WERI-Rb-1 (cell line): ENCODE results near the gene PDAP1.

Experiments
- DNase-seq: peaks from one replicate; pipeline ENCODE4 v3.0.0-alpha.2; 2020
- H3K27ac ChIP-seq: fragments of 250-450 bp; sonication (Bioruptor Pico); 2 replicates; pipeline ENCODE4 v1.5.1; 2020; ENCODE audit warnings: mild to moderate bottlenecking, moderate library complexity
- H3K27me3 ChIP-seq: fragments of 250-450 bp; sonication (Bioruptor Pico); 2 replicates; pipeline ENCODE4 v1.5.1; 2021; ENCODE audit warnings: mild to moderate bottlenecking, low read depth, moderate library complexity; ENCODE audit not compliant: insufficient read depth, severe bottlenecking
- H3K36me3 ChIP-seq: fragments of 250-450 bp; sonication (Bioruptor Pico); 2 replicates; pipeline ENCODE4 v1.5.1; 2020; ENCODE audit warnings: mild to moderate bottlenecking, moderate library complexity
- H3K4me3 ChIP-seq: 2 replicates; pipeline ENCODE4 v1.5.1; 2011; ENCODE audit warnings: low read depth, mild to moderate bottlenecking, control low read depth, low read length
- H3K9me3 ChIP-seq: fragments of 250-450 bp; sonication (Bioruptor Pico); 2 replicates; pipeline ENCODE4 v1.5.1; 2021; ENCODE audit warnings: mild to moderate bottlenecking, moderate library complexity; ENCODE audit not compliant: severe bottlenecking
- TF ChIP-seq, protein P1 (sequence below): IDR thresholded peaks from 2 replicates; pipeline ENCODE4 v1.5.1; 2011; ENCODE audit warnings: low read depth, mild to moderate bottlenecking, control low read depth, inconsistent platforms, low read length

The PDAP1 gene

DNA sequence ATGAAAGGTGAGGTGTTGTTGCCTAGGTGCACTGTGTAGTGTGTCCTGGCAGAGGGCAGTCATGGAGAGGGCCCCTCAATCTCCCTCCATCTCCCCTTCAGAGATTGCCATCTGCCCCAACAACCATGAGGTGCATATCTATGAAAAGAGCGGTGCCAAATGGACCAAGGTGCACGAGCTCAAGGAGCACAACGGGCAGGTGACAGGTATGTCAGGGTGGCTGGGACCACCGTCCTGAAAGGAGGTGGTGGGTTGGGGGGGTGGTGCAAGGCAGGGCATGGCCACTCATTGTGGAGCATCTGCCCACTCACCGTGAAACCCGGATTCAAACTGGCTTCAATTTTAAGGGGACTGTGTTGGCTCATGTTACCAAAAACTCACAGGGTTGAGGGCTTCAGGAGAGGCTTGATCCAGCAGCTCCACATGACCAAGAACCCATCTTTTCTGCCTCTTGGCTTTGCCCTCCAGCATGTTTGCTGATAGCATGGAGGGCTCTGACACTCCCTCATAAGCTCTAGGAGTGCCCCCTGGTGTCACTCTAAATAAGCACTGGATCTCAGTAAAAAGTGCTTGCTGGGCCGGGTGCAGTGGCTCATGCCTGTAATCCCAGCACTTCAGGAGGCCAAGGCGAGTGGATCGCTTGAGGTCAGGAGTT lies 21.7 kb downstream of the PDAP1 start:
- peak; percentile 31 for DNase-seq
- H3K4me3 ChIP-seq = no peak overlapping the region
- H3K27ac ChIP-seq = no peak overlapping the region
- H3K36me3 ChIP-seq = peaks cover 7% of the 10 kb centered on the region; the same call in 1 of the 2 replicates
- H3K27me3 ChIP-seq = no peaks in the 10 kb centered on the region
- no peaks in the 10 kb centered on the region for H3K9me3 ChIP-seq
- TF ChIP-seq, protein P1, sequence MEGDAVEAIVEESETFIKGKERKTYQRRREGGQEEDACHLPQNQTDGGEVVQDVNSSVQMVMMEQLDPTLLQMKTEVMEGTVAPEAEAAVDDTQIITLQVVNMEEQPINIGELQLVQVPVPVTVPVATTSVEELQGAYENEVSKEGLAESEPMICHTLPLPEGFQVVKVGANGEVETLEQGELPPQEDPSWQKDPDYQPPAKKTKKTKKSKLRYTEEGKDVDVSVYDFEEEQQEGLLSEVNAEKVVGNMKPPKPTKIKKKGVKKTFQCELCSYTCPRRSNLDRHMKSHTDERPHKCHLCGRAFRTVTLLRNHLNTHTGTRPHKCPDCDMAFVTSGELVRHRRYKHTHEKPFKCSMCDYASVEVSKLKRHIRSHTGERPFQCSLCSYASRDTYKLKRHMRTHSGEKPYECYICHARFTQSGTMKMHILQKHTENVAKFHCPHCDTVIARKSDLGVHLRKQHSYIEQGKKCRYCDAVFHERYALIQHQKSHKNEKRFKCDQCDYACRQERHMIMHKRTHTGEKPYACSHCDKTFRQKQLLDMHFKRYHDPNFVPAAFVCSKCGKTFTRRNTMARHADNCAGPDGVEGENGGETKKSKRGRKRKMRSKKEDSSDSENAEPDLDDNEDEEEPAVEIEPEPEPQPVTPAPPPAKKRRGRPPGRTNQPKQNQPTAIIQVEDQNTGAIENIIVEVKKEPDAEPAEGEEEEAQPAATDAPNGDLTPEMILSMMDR = peak; percentile 54

DNA sequence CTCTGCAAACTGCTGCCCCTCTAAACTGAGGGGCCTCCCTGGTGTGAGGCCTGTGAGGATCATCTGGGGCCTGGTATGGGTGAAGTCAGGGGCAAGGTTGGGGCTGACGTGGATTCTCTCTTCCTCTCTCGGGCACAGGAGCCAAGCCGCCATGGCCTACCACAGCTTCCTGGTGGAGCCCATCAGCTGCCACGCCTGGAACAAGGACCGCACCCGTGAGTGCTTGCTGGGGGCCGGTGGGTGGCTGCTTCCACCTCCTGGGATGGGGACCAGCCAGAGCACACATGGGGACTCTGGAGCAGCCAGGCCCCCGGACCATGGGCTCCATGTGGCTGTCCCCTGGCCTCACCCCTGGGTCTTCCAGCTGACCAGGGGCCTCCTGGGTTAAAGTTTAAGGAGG lies 22.8 kb downstream of the PDAP1 start:
- no peak for DNase-seq
- Histone ChIP-seq H3K27ac (no peak overlapping the region), H3K36me3 (peaks cover 7% of the 10 kb centered on the region; the same call in 1 of the 2 replicates), H3K9me3 (no peaks in the 10 kb centered on the region), H3K4me3 (no peak overlapping the region), H3K27me3 (no peaks in the 10 kb centered on the region)
- TF ChIP-seq, protein P1 = no peak

DNA sequence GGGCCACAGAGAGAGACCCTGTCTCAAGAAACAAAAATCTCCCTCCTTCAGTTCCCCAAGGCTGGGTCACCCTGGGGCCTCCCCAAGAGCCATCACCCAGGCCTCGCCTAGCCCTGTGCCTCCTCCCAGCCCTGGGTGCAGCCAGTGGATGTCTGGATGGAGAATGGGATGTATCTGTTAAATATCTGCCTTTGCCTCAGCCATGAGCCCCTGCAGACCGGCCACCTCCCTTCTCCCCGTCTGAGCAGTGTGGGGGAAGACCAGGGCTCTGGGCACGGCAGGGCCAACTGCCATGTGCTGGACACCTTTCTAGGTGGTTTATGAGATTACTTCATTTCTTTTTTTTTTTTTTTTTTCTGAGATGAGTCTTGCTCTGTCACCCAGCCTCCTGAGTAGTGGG lies 23.9 kb downstream of the PDAP1 start:
- no peak overlapping the region for H3K4me3 ChIP-seq
- H3K9me3 ChIP-seq = no peaks in the 10 kb centered on the region
- H3K36me3 ChIP-seq = peaks cover 7% of the 10 kb centered on the region; the same call in 1 of the 2 replicates
- no peak overlapping the region for H3K27ac ChIP-seq
- H3K27me3 ChIP-seq = no peaks in the 10 kb centered on the region
- TF ChIP-seq, protein P1 = no peak
- DNase-seq = no peak

DNA sequence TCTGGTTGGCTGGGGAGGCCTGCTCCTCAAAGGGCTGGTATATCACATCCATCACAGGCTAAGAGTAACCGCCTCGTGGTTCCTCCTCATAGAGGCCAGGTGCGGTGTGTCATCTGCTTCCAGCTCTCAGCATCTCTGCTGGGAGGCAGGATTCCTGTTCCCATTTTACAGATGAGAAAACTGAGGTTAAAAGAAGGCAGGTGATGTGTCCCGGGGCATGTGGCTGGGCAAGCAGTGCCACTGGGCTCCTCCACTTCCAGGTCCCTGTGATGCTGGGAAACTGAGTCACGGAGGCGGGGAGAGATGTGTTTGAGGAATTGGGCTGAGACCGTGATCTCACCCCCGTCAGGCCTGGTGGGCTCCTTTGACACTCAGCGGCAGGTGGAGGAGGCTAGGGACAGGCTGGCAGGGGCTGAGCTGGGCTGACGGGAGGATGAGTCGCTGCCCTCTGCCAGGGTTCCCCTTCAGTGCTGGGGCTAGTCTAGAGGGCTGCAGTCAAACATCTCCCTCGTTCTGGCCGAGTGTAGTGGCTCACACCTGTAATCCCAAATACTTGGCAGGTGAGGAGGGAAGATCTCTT lies 24.5 kb downstream of the PDAP1 start:
- H3K9me3 ChIP-seq = no peaks in the 10 kb centered on the region
- no peak for DNase-seq
- H3K27ac ChIP-seq = no peak overlapping the region
- 0 out of 2 replicates have a peak, but pooled peaks cover 5% of the 10 kb centered on the region for H3K36me3 ChIP-seq
- no peak overlapping the region for H3K4me3 ChIP-seq
- TF ChIP-seq, protein P1 = no peak
- H3K27me3 ChIP-seq = no peaks in the 10 kb centered on the region

DNA sequence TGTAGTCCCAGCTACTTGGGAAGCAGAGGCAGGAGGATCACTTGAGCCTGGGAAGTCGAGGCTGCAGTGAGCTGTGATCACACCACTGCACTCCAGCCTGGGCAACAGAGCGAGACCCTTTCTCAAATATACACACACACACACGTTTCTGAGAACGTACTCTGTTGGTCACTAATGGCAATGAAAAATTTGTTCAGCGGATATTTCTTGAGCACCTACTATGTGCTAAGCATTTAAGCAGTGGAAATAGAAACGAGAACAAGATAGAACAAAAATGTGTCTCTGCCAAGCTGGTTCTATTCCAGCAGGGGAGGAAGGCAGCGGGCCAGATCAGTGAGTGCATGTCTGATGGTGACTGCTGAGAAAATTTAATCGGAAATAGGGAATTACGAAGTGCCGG lies 25.2 kb downstream of the PDAP1 start:
- Histone ChIP-seq H3K27ac (no peak overlapping the region), H3K4me3 (no peak overlapping the region), H3K36me3 (0 out of 2 replicates have a peak, but pooled peaks cover 5% of the 10 kb centered on the region), H3K9me3 (no peaks in the 10 kb centered on the region), H3K27me3 (no peaks in the 10 kb centered on the region)
- DNase-seq = no peak
- TF ChIP-seq, protein P1 = no peak
